GM21526 (cell line): ENCODE results near the gene UNC13A.
A peak's percentile ranks its signal among the peaks of the same experiment; 100 is the strongest.
"Not testable (repeated sequence)": the region's sequence is repeated elsewhere in the genome, so short reads cannot be mapped to it uniquely, and the experiment has no call there.

Experiments used
- ATAC-seq: cut with Tn5 transposase; IDR thresholded peaks from one replicate; pipeline ENCODE4 v1.9.1; 2021; ENCODE audit warnings: moderate library complexity; ENCODE audit not compliant: unreplicated experiment, low FRiP score

UNC13A gene

DNA sequence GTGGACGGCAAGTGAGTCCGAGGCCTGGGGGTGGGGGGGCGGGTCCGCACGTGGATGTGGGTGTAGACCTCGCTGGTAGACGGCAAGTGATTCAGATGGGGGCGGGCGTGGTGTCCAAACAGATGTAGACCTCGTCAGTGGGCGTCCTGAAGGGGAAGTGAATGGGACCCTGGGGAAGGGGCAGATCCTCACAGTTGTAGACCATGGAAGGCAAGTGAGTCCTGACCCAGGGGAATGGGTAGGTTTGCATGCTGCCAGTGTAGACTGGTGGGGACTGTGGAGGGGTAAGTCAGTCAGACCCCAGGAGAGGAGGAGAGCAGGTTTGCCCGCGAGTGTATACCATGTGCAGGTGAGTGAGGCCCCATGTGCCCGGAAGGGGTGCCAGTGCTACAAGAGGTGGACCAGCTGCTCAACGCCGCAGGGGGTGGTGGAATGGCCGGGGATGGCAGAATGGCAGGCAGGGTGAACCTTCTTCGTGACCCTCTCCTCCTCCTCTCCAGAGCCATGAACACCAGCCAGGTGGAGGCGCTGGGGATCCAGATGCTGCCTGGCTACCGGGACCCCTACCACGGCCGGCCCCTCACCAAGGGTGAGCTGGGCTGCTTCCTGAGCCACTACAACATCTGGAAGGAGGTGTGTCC is 110.6 kb downstream of the UNC13A start:
- no peak for ATAC-seq

DNA sequence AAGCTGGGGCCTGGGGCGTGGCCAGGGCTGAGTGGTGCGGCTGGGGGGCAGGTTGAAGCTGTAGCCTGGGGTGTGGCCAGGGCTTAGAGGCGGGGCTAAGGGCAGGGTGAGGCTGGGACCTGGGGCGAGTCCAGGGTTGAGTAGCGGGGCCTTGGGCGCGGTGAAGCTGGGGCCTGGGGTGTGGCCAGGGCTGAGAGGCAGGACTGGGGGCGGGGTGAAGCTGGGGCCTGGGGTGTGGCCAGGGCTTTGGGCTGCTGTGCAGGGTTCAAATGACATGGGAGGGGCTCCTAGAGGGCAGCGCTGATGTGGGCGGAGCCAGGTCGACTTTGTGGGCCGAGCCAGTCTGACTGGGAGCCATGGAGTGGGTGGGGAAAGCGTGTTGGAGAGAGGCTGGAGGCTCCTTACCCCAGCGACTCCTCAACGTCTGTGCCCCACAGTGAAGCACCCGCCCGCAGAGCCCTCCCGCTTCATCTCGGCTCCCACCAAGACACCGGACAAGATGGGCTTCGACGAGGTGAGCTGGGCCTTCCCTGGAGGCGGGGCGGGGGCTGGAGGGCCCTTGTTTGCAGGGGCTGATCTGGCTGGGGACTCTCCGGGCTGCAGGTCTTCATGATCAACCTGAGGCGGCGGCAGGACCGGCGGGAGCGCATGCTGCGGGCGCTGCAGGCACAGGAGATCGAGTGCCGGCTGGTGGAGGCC is 111.2 kb downstream of the UNC13A start:
- ATAC-seq = no peak

DNA sequence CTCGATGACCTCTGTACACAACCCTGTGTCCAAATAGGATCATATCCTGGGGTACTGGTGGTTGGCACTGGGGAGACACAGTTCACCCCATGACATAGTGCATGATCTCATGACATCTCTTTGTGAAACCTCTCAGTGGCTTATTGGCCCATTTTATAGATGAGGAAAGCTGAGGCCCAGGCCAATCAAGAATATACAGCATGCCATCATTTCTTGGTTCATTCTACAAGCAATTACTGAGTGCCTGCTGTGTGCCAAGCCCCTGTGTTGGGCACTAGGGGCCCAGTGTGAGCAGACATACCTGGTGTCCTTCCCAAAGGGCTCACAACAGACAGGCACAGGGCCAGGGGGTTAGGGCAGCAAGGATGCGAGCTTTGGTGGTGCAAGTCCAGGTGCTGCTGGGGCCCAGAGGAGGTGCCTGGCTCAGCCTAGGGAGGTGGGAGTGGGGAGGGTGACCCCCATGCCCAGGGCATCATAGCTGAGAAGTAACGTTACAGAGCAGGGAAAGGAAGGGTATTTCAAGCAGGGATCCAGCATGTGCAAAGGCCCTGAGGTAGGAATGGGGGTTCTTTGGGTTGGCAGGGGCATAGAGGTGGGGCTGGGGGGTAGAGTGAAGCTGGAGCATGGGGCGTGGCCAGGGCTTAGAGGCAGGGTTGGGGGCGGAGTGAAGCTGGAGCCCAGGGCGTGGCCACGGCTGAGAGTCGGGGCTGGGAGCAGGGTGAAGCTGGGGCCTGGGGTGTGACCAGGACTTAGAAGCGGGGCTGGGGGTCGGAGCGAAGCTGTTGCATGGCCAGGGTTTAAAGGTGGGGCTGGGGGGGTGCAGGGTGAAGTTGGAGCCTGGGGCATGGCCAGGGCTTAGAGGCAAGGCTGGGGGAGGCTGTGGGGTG is 112.0 kb downstream of the UNC13A start:
- ATAC-seq = no peak

DNA sequence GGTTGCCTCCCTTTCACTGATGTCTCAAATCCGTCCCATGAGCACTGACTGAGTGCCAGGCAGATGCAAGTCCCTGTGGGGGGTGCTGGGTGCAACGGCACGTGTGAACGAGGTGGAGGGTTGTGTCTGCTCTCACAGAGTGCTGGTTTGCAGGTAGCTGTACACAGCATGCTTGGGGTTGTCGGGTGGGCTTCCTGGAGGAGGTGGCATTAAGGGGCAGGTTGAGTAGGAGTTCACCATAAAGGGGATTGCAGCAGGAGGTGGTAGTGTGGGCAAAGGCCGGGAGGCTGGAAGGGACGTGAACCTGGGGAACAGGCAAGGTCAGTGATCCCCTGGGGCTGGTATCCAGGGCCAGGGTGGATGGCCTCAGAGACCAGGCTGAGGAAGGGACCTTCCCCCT is 115.5 kb downstream of the UNC13A start:
- ATAC-seq = no peak

DNA sequence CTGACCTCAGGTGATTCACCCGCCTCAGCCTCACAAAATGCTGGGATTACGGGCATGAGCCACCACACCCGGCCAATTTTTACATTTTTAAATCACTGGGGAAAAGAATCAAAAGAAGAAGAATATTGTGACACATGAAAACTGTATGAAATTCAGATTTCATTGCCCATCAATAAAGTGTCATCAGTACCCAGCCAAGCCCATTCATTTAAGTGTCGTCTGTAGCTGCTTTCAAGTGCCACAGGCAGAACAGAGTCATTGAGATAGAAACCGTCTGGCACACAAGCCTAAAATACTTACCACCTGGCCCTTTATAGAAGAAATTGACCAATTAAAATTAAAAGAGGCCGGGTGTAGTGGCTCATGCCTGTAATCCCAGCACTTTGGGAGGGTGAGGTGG is 117.4 kb downstream of the UNC13A start:
- ATAC-seq = no peak

DNA sequence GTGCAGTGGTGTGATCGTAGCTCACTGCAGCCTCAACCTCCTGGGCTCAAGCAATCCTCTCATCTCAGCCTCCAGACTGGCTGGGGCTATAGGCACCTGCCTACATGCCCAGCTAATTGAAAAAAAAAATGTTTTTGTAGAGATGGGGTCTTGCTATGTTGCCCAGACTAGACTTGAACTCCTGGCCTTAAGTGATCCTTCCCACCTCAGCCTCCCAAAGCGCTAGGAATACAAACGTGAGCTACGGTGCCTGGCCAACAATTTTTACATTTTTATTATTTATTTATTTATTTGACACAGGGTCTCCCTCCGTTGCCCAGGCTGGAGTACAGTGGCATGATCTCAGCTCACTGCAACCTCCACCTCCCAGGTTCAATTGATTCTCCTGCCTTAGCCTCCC is 117.9 kb downstream of the UNC13A start:
- not testable (repeated sequence) for ATAC-seq

DNA sequence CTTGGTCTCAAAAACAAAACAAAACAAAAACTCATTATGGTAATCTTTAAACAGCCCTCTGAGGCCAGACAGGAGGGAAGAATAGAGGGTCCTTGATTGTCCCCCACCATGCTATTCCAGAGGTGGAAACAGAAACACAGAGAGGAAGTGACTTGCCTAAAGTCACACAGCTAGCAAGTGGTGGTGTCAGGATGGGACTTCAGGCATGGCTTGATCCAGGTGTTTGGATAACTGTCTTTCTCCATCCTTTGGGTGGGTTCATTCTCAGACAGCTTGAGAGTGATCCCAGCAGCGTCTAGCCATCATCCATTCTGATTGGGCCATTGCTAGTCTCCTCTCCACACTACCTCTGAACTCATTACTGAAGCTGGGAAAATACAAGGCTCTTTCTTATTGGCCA is 120.2 kb downstream of the UNC13A start:
- ATAC-seq = no peak

DNA sequence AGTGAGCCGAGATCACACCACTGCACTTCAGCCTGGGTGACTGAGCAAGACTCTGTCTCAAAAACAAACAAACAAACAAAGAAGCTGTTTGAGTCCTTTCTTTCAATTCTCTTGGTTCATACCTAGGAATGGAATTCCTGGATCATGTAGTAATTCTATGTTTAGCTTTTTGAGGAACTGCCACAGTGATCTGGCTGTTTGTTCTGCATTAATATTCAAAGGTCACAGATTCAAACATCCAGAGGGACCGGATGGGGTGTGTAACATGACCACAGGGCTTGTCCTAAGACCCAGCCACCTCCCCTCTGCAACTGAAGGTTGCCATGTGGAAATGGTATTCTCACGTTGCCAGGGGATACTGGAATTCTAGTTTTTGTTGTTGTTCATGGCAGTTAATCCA is 122.5 kb downstream of the UNC13A start:
- no peak for ATAC-seq

DNA sequence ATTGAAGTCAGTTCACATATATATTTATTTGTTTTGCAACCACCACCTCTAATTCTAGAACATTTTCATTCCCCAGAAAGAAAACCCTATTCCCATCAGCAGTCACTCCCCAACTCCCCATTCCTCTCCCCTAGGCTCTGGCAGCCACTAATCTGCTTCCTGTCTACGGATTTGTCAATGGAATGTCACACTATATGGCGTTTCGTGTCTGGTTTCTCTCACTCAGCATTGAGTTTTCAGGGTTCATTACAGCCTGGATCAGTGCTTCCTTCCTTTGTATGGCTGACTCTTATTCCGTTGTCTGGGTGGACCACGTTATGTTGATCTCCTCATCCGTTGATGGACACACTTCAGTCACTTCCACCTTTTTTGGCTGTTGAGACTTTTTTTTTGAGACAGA is 123.4 kb downstream of the UNC13A start:
- ATAC-seq = no peak

DNA sequence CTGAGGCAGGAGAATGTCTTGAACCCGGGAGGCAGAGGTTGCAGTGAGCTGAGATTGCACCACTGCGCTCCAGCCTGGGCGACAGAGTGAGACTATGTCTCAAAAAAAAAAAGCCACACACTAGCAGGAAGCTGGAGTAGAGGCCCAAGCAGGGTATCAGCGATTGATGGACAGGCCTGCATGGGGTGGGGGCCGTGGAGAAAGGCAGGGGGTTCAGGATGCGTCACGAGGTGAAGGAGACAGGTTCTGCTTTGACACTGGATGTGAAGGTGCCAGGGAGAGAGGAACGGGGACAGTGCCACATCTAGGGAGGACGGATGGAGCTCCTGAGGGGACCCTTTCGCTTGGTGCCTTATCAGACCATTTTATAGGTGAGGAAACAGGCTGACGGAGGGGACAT is 125.6 kb downstream of the UNC13A start:
- no peak for ATAC-seq

DNA sequence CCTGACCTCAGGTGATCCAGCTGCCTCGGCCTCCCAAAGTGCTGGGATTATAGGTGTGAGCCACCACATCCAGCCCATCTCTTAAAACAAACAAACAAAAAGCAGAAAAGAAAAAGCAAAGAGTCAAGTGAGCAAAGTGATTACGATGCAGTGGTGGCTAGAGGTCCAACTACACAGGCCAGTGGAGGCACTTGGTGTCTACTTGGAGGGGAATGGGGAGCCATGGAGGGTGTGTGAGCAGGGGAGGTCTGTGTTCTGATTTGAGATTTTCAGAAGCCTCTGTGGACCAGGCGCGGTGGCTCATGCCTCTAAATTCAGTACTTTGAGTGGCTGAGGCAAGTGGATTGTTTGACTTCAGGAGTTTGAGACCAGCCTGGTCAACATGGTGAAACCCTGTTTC is 126.1 kb downstream of the UNC13A start:
- ATAC-seq = no peak

DNA sequence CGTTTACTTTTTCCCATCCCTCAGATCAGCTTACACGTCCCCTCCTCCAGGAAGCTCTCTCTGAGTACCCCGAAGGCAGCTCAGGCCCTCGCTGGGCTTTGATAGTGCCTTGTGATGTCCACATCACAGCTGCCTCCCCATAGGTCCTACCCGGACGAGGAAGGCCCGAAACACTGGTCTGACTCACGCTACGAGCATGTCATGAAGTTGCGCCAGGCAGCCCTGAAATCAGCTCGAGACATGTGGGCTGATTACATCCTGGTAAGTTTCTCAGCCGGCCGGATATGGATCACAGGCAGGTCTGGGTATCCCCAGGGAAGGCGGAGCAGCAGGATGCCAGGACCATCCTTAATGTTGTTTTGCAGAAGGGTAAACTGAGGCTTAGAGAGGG is 128.0 kb downstream of the UNC13A start:
- ATAC-seq = no peak

DNA sequence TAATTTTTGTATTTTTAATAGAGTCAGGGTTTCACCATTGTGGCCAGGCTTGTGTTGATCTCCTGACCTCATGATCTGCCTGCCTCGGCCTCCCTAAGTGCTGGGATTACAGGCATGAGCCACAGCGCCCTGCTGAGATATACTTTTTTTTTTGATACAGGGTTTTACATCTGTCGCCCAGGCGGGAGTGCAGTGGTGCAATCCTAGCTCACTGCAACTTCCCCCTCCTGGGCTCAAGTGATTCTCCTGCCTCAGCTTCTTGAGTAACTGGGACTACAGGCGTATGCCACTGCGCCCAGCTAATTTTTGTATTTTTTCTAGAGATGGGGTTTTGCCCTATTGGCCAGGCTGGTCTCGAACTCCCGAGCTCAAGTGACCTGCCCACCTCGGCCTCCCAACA is 130.7 kb downstream of the UNC13A start:
- no peak for ATAC-seq

DNA sequence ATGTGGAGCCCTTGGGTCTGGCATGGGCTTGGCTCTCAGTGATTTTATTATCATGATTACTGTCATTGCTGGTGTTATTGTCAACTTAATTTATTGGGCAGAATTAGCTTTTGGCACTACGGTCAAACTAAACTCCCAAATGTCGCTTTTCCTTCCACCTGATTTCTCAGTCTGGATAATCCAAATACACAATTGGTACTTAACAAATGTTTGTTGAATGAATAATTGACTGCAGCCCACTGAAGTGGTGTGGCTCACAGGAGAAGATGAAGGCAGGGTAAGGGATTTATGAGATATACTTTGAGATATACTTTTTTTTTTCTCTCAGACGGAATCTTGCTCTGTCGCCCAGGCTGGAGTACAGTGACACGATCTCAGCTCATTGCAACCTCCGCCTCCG is 131.2 kb downstream of the UNC13A start:
- ATAC-seq = no peak

DNA sequence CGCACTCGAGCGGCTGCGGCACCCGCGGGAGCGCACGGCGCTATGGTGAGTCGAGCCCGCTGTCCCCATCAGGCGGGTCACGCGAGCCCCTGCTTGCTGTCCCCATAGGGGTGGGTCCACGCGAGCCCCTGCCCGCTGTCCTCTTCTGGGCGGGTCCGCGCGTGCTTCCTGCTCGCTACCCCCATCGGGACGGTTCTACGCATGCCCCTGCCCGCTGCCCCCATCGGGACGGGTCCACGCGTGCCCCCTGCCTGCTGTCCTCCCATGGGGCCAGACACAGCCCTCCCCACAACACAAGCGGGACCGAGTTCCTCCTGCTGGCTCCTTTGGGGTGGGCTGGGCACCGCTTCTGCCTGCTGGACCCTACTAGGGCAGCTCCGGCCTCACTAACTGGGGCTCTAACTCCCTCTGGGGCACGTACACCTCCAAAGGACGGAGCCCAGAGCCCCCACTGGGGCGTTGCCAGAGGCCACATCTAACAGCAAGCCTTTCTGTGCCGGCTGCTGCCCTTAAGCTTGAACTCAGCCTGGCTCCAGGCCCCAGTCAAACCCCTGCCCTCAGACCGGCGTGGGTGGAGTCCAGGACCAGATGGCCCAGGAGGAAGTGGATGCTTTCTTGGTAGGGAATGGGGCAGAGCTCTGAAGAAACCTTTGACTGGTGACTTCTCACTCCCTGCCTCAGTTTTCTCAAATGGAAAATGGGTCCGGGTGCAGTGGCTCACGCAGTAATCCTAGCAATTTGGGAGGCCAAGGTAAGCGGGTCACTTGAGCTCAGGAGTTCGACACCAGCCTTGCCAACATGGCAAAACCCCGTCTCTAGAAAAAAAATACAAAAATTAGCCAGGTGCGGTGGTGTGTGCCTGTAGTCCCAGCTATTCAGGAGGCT is 132.0 kb downstream of the UNC13A start:
- ATAC-seq = peak; percentile 23

DNA sequence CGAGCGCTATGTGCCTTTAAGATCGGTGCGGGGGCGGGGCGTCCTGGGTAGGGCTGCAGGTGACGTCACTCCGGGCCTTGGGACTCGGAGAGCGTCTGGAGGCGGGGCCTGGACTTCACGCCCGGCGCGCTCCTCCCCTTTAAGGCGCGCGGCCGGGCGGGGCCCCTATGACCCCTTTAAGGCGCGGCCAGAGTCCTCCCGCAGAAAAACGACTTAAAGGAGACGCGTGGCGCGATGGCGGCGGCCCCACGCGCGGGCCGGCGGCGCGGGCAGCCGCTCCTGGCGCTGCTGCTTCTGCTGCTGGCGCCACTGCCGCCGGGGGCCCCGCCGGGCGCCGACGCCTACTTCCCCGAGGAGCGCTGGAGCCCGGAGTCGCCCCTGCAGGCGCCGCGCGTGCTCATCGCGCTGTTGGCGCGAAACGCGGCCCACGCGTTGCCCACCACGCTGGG is 132.7 kb downstream of the UNC13A start, which contains the start of gene COLGALT1:
TSS of gene COLGALT1 (plus strand) at position 170 of the 449 bp plus-strand sequence. CDS start at position 235, 65 bp downstream.
- ATAC-seq = peak; percentile 68

DNA sequence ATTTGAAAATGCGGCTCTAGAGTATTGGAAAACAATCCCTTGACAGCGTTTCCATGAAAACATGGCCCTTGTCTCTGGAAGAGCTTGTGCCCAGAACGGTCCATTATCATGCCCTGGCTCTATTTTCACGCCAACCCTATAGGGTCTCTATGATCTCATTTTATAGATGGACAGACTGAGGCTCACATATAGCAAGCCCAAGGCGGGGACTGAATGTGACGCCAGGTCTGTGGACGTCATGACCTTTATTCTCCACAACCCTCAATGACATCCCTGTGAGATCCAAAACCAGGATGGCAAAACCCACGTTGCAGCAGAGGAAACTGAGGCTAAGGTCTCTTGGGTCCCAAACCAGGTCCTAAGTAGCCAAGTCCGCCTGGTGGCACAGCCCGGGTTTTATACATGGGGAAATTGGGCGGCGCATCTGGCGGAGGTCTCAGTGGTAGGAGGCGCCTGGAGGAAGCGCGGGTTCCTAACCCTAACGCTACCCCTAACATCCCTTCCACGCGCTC is 133.1 kb downstream of the UNC13A start:
- ATAC-seq = no peak

DNA sequence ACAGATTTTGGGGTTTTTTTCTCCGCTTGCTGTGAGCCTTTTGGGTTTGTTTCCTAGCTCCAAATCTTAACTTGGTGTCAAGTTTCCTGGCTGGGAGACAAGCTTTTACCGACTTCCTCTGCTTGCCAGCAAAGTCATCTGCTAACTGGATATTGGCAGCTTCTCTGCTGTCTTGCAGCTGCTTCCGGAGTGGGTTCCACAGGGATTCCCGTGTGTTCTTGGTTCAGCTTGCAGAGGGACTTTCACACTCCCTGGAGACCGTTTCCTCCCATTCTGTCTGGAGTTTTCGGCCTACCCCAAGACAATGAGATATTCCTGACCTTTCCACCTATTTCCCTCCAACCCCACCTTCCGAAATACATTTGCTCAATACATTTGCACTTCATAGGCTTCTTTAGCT is 134.9 kb downstream of the UNC13A start:
- ATAC-seq = no peak

DNA sequence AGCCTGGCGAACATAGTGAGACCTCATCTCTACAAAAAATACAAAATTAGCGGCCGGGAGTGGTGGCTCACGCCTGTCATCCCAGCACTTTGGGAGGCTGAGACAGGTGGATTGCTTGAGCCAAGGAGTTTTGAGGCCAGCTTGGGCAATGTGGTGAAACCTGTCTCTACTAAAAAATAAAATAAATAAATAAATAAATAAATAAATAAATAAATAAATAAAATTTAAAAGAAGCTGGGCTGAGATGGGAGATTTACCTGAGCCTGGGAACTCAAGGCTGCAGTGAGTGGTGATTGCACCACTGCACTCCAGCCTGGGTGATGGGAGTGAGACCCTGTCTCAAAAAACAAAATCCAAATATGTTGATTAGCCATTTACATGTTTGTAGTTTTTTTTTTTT is 135.4 kb downstream of the UNC13A start:
- not testable (repeated sequence) for ATAC-seq
